Activated naive CD4-positive, alpha-beta T cell treated with Interleukin-2 at 50 U/mL for 16 hours (primary cell): Measurements from ENCODE around the gene KIAA0513.

Experiments
- DNase-seq: peaks from one replicate; pipeline ENCODE4 v3.0.0-alpha.2; 2020

The KIAA0513 gene

DNA sequence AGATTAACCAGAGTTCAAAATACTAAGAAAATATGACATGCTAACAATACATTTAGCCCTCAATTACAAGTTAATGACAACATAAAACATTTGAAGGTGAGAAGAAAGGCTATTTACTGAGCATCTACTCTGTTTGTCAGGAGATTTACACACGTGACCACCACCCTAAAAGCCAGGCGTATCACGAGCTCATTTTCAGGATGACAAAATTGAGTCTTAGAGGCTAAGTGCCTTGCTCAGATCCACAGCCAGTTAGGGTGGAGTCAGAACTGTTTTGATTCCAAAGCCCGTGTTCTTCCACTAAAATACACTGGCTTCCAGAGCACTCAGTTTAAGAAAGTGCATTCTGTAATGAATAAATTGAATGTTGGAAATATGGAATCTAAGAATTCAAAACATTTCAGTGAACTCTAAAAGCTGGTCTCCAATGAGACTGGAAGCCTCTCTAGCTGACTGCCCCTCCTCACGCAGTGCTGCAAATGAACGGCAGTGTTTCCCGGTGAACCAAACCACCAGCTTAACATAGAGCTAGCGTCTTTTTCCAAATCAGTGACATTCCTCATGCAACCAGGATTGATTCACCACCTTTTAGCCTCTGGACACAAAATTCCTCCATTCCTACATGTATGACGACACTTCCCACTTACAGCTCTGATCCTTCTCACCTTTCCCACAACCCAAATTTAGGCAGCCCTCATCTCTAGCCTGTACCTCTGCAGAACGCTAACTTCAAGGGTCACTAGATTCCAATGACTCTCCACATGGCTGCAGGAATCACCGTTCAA is 22.1 kb upstream of the KIAA0513 start:
- no peak for DNase-seq

GRCh38 chr16:85006639-85007038 is 21.0 kb upstream of the KIAA0513 start:
- DNase-seq, result no peak

GRCh38 chr16:85007496-85008214 is 19.9 kb upstream of the KIAA0513 start:
- DNase-seq, result no peak

DNA sequence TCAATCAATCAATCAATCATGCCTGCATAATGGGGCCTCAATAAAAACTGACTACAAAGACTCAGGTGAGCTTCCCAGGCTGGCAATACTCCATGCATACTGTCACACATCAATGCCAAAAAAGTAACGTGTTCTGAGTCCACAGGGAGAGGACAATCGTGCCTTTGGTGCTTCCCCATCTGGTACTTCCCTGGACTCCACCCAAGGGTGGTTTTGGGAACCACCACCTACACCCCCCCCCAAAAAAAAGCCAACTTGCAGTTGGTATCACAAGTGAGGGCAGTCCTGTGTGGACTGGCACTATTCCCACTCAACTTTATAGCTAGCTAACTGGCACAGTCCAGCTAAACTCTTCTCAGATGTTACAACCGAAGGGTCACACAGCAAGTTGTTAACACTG is 19.3 kb upstream of the KIAA0513 start:
- no peak for DNase-seq

- DNase-seq, result no peak
These were observed 17.1 kb upstream of the KIAA0513 start for GRCh38 chr16:85010446-85010930.

GRCh38 chr16:85010931-85011845 is 16.4 kb upstream of the KIAA0513 start, which contains the start of gene ZDHHC7:
Gene ZDHHC7 (minus strand): TSS chr16:85011535. CDS start chr16:84990618, 20,917 bp downstream.
- peak; percentile 85 for DNase-seq

GRCh38 chr16:85011846-85012284 is 15.7 kb upstream of the KIAA0513 start:
- no peak for DNase-seq

- no peak for DNase-seq
These were observed 13.3 kb upstream of the KIAA0513 start for GRCh38 chr16:85014311-85014710.

DNA sequence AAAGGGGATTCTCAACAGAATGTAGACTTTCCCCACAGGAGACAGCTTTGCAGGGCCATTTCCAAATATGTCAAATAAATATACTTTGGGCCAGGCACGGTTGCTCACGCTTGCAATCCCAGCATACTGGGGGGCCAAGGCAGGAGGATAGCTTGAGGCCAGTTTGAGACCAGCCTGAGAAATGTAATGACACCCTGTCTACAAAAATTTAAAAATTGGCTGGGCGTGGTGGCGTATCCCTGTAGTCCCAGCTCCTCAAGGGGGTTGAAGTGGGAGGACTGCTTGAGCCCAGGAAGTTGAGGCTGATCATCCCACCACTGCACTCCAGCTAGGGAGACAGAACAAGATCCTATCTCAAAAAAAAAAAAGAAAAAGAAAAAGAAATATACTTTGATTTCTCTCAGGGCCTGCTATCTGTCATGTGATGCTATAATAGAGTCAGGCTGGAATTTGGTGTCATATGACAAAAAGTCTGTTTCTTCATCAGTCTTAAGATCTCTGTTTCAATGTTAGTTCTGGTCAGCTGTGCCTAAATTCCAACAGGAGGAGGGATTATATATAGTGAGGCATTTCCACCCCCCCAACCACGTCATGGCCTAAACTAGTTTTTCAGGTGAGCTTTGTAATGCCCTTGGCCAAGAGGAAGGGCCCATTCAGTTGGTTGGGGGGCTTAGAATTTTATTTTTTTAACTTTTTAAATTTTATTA is 12.0 kb upstream of the KIAA0513 start:
- DNase-seq, result no peak

DNA sequence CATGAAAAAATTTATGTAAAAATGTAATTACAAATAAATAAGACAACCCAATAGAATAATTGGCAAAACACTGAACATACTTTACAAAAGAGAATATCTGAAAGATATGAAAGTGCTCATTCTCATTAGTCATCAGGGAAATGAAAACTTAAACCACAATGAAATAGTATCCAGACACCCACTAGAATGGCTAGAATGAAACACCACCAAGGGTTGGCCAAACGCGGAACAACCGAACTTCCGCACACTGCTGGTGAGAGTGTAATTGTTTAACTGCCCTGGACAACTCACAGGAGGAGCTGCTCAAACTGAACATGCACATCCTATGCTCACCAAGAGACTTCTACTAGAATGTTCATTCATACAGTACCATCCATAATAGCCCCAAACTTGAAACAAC is 10.4 kb upstream of the KIAA0513 start:
- DNase-seq, result peak; percentile 39

- no peak for DNase-seq
These were observed 10.0 kb upstream of the KIAA0513 start for GRCh38 chr16:85017633-85018032.

- DNase-seq, result no peak
These were observed 8.9 kb upstream of the KIAA0513 start for GRCh38 chr16:85018529-85019236.

- DNase-seq, result no peak
These were observed 7.8 kb upstream of the KIAA0513 start for GRCh38 chr16:85019659-85020245.

- DNase-seq, result no peak
These were observed 1.6 kb upstream of the KIAA0513 start for GRCh38 chr16:85025781-85026653.

GRCh38 chr16:85026703-85027102 is 892 bp upstream of the KIAA0513 start:
- no peak for DNase-seq

DNA sequence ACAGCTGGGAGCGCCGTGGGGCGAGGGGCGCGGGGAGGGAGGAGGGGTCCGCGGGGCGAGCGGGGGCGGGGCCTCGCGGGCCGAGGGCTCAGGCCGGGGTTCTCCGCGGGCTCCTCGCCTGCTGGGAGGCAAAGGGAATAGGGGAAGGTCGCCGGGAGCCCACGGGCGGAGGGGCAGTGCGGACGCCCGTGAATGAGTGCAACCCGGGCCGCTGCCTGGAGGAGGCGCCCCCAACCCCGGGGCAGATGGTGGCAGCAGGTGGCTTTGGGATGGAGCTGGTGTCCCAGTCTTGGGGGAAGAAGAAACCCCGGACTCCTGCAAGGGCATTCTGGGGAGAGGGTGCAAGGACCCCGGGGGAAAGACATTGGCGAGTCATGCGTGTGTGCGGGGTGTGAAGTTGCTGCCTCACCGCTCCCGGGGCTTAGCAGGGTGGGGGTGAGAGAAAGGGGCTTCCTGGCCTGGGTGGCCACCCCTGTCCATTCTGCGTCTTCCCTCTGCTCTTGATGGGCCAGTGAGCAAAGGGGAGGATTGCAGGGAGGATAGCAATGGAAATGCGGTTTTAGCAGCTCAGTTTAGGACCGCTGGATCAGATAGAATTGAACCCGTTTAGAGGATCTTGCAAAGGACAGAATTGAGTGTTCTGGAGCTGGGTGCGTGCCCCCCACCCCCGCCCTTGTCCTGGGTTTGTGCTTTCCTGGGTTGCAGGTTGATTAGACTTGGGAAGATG is 526 bp downstream of the KIAA0513 start:
- peak; percentile 18 for DNase-seq

GRCh38 chr16:85028685-85029407 is 1.3 kb downstream of the KIAA0513 start:
- peak; percentile 78 for DNase-seq

DNA sequence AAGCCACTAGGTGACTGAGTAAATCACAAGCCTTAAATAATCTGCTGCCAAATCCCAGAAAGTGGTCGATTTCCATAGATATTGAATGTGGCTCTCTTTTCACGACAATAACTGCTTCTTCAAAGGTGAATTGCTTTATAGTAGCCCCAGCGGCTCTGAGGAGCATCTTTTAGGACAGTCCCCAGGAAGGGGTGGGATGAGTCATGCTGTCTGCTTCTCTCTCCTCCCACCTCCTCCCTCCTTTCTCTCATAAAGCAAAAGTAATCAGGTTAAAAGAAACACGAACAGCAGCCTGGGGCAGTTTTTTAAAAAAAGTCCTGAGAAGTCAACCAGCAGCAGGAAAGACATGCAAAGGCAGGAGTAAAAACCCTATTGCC is 1.8 kb downstream of the KIAA0513 start:
- DNase-seq, result peak; percentile 68

DNA sequence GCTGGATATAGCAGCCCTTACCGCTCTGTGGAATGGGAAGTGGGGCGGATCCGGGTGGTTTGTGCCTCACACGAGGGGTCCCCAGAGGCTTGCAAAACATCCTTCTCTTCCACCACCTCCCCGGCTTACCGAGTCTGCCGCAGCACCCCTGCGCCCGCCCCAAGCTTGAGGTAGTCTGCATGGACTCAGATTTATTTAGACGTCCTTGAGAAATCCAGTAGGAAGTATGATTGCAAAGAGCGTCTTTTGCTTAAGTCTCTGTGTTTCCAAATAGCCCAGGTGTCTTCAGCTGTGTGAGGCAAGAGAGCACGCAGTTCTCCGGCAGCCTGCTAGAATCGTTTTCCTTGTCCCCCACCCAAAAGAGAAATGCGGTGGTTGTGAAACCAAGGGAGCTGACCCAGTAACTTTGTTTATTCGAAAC is 2.4 kb downstream of the KIAA0513 start:
- DNase-seq, result no peak
